Measurements from ENCODE around the gene PRDM16. TPM values are rescaled to one million over a fixed set of nuclear protein-coding genes. Genes with fewer than 3 reads are reported as not detected.

PRDM16 gene
- polyA plus RNA-seq, 1 donor from 2014 or later = 0.21 TPM

DNA sequence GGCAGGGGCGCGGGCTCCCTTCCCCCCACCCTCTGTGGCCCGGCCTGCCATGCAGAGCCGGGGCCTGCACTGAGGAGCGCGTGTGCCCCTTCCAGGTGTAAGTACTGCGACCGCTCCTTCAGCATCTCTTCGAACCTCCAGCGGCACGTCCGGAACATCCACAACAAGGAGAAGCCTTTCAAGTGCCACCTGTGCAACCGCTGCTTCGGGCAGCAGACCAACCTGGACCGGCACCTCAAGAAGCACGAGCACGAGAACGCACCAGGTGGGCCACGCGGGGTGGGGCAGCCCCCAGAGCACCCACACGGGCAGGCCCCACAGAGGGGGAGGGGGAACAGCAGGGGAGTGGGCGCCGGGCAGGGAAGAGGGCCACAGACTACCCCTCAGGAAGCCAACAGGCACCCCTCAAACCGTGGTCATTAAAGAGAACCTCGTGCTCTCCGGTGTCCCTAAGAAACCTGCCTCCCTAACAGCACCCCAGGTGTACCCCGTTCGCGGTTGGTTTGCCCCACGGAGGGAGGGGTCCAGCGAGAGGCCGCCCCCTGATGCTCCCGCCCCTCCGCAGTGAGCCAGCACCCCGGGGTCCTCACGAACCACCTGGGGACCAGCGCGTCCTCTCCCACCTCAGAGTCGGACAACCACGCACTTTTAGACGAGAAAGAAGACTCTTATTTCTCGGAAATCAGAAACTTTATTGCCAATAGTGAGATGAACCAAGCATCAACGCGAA, 356.6 kb downstream of the PRDM16 start:
- no peaks in the 10 kb centered on the region for H4K20me1 ChIP-seq (ENCODE audit: insufficient read depth)
- TF ChIP-seq RAD21 (conservative IDR thresholded peaks at IDR 0.05) (no peak), SMC3 (conservative IDR thresholded peaks at IDR 0.05; ENCODE audit: poor library complexity) (no peak), EP300 (conservative IDR thresholded peaks at IDR 0.05; ENCODE audit: poor library complexity, severe bottlenecking) (no peak), EZH2 (IDR thresholded peaks at IDR 0.05; ENCODE audit: borderline replicate concordance, insufficient read depth, low read length, poor library complexity, severe bottlenecking) (no peak), POLR2AphosphoS5 (IDR thresholded peaks at IDR 0.05) (no peak), TAF1 (IDR thresholded peaks at IDR 0.05; ENCODE audit: low read depth) (no peak), MXI1 (conservative IDR thresholded peaks at IDR 0.05; ENCODE audit: poor library complexity, severe bottlenecking) (no peak)
- TF ChIP-seq, protein P1, sequence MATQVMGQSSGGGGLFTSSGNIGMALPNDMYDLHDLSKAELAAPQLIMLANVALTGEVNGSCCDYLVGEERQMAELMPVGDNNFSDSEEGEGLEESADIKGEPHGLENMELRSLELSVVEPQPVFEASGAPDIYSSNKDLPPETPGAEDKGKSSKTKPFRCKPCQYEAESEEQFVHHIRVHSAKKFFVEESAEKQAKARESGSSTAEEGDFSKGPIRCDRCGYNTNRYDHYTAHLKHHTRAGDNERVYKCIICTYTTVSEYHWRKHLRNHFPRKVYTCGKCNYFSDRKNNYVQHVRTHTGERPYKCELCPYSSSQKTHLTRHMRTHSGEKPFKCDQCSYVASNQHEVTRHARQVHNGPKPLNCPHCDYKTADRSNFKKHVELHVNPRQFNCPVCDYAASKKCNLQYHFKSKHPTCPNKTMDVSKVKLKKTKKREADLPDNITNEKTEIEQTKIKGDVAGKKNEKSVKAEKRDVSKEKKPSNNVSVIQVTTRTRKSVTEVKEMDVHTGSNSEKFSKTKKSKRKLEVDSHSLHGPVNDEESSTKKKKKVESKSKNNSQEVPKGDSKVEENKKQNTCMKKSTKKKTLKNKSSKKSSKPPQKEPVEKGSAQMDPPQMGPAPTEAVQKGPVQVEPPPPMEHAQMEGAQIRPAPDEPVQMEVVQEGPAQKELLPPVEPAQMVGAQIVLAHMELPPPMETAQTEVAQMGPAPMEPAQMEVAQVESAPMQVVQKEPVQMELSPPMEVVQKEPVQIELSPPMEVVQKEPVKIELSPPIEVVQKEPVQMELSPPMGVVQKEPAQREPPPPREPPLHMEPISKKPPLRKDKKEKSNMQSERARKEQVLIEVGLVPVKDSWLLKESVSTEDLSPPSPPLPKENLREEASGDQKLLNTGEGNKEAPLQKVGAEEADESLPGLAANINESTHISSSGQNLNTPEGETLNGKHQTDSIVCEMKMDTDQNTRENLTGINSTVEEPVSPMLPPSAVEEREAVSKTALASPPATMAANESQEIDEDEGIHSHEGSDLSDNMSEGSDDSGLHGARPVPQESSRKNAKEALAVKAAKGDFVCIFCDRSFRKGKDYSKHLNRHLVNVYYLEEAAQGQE (IDR thresholded peaks at IDR 0.05; ENCODE audit: borderline replicate concordance) = no peak
- TF ChIP-seq, protein P2, sequence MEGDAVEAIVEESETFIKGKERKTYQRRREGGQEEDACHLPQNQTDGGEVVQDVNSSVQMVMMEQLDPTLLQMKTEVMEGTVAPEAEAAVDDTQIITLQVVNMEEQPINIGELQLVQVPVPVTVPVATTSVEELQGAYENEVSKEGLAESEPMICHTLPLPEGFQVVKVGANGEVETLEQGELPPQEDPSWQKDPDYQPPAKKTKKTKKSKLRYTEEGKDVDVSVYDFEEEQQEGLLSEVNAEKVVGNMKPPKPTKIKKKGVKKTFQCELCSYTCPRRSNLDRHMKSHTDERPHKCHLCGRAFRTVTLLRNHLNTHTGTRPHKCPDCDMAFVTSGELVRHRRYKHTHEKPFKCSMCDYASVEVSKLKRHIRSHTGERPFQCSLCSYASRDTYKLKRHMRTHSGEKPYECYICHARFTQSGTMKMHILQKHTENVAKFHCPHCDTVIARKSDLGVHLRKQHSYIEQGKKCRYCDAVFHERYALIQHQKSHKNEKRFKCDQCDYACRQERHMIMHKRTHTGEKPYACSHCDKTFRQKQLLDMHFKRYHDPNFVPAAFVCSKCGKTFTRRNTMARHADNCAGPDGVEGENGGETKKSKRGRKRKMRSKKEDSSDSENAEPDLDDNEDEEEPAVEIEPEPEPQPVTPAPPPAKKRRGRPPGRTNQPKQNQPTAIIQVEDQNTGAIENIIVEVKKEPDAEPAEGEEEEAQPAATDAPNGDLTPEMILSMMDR (IDR thresholded peaks at IDR 0.05; ENCODE audit: poor library complexity, severe bottlenecking) = no peak

DNA sequence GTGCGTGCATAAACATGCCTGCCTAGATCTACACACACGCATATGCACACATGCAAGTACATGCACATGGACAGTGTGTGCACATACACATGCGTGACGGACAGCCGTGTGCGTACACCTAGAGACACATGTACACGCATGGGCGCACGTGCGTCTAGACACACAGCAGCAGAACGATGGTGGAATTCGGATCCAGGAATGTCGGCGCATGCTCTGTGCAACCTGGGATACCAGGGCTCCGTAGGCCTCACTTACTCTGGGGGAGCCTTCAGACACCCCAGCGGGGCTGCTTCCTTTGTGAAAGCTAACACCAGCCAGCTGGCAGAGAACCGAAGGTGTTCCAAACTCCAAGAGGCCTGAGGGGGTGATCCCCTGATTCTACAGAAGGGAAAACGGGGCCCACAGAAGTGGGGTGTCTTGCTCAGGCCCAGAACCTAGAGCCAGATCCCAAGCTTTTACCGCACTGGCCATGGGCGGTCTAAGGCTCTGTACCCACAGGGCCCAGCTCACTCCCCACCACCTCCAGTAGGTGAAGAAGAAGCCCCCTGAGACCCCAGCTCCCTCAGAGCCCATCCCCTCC, 358.0 kb downstream of the PRDM16 start:
- Histone ChIP-seq H3K27me3 (ENCODE audit: insufficient read depth, low read depth, low read length) (no peaks in the 10 kb centered on the region), H3K4me3 (ENCODE audit: low read length) (no peak overlapping the region), H3K9me3 (ENCODE audit: low read length) (no peaks in the 10 kb centered on the region), H3F3A (ENCODE audit: insufficient read depth, low read length, poor library complexity, severe bottlenecking) (no peaks in the 10 kb centered on the region), H3K27ac (ENCODE audit: low read length) (no peak overlapping the region), H2AFZ (ENCODE audit: low read depth, low read length) (no peak overlapping the region), H3K36me3 (ENCODE audit: insufficient read depth, low read length) (no peaks in the 10 kb centered on the region), H4K20me1 (ENCODE audit: insufficient read depth) (no peaks in the 10 kb centered on the region), H3K9ac (ENCODE audit: low read length) (no peak overlapping the region), H3K4me2 (ENCODE audit: low read length) (no peak overlapping the region), H3K9me2 (ENCODE audit: insufficient read depth, low read length) (no peaks in the 10 kb centered on the region), H3K79me2 (replicated peaks; ENCODE audit: insufficient read depth, low read length) (no peaks in the 10 kb centered on the region)
- no peak for TF ChIP-seq EP300 (conservative IDR thresholded peaks at IDR 0.05; ENCODE audit: poor library complexity, severe bottlenecking)
- TF ChIP-seq MXI1 (conservative IDR thresholded peaks at IDR 0.05; ENCODE audit: poor library complexity, severe bottlenecking) = no peak
- TF ChIP-seq, protein P1 (IDR thresholded peaks at IDR 0.05; ENCODE audit: borderline replicate concordance) = no peak
- no peak for TF ChIP-seq RAD21 (conservative IDR thresholded peaks at IDR 0.05)
- TF ChIP-seq POLR2AphosphoS5 (IDR thresholded peaks at IDR 0.05) = no peak
- TF ChIP-seq, protein P2 (IDR thresholded peaks at IDR 0.05; ENCODE audit: poor library complexity, severe bottlenecking) = no peak
- no peak for TF ChIP-seq EZH2 (IDR thresholded peaks at IDR 0.05; ENCODE audit: borderline replicate concordance, insufficient read depth, low read length, poor library complexity, severe bottlenecking)
- TF ChIP-seq SMC3 (conservative IDR thresholded peaks at IDR 0.05; ENCODE audit: poor library complexity) = no peak
- no peak for TF ChIP-seq TAF1 (IDR thresholded peaks at IDR 0.05; ENCODE audit: low read depth)

More for the DNA sequence above, 356.6 kb downstream of the PRDM16 start:
- H3K27me3 ChIP-seq (ENCODE audit: insufficient read depth, low read depth, low read length) = no peaks in the 10 kb centered on the region
- no peaks in the 10 kb centered on the region for H3F3A ChIP-seq (ENCODE audit: insufficient read depth, low read length, poor library complexity, severe bottlenecking)
- H2AFZ ChIP-seq (ENCODE audit: low read depth, low read length) = no peak overlapping the region
- H3K9me2 ChIP-seq (ENCODE audit: insufficient read depth, low read length) = no peaks in the 10 kb centered on the region
- H3K4me3 ChIP-seq (ENCODE audit: low read length) = no peak overlapping the region
- H3K79me2 ChIP-seq (replicated peaks; ENCODE audit: insufficient read depth, low read length) = no peaks in the 10 kb centered on the region
- H3K4me2 ChIP-seq (ENCODE audit: low read length) = no peak overlapping the region
- no peak overlapping the region for H3K27ac ChIP-seq (ENCODE audit: low read length)
- no peak overlapping the region for H3K9ac ChIP-seq (ENCODE audit: low read length)
- H3K9me3 ChIP-seq (ENCODE audit: low read length) = no peaks in the 10 kb centered on the region
- no peaks in the 10 kb centered on the region for H3K36me3 ChIP-seq (ENCODE audit: insufficient read depth, low read length)

Data from neural cell (in vitro differentiated cells).